ENCODE results near the gene PNLDC1.
"Not testable (repeated sequence)": the region's sequence is repeated elsewhere in the genome, so short reads cannot be mapped to it uniquely, and the experiment has no call there.

The PNLDC1 gene

GRCh38 chr6:159778542-159779103, 21.5 kb upstream of the PNLDC1 start:
- DNase-seq (ENCODE audit: low spot score), result no peak

- DNase-seq (ENCODE audit: low spot score), result no peak
These were observed 11.8 kb upstream of the PNLDC1 start for GRCh38 chr6:159788276-159788675.

GRCh38 chr6:159788753-159789376, 11.2 kb upstream of the PNLDC1 start:
- DNase-seq (ENCODE audit: low spot score), result peak; percentile 59

- peak; percentile 99 for DNase-seq (ENCODE audit: low spot score)
These were observed 10.5 kb upstream of the PNLDC1 start, which contains the start of gene TCP1 for GRCh38 chr6:159789377-159790148. Gene TCP1 (minus strand): TSS chr6:159789602. CDS start chr6:159789468, 134 bp downstream.

GRCh38 chr6:159790149-159790955, 9.7 kb upstream of the PNLDC1 start, which contains the start of gene MRPL18:
Gene MRPL18 (plus strand): TSS chr6:159790467. CDS start chr6:159790588, 121 bp downstream.
- peak; percentile 96 for DNase-seq (ENCODE audit: low spot score)

- no peak for DNase-seq (ENCODE audit: low spot score)
These were observed 9.0 kb upstream of the PNLDC1 start for GRCh38 chr6:159790956-159791598.

- DNase-seq (ENCODE audit: low spot score), result not testable (repeated sequence)
These were observed 5.1 kb upstream of the PNLDC1 start for GRCh38 chr6:159794976-159795375.

- no peak for DNase-seq (ENCODE audit: low spot score)
These were observed 2.5 kb upstream of the PNLDC1 start for GRCh38 chr6:159797554-159797953.

GRCh38 chr6:159801935-159802334, 1.9 kb downstream of the PNLDC1 start:
- DNase-seq (ENCODE audit: low spot score), result no peak

GRCh38 chr6:159804504-159804903, 4.4 kb downstream of the PNLDC1 start:
- no peak for DNase-seq (ENCODE audit: low spot score)

- DNase-seq (ENCODE audit: low spot score), result no peak
These were observed 5.5 kb downstream of the PNLDC1 start for GRCh38 chr6:159805440-159806020.

GRCh38 chr6:159806021-159806458, 6.0 kb downstream of the PNLDC1 start:
- DNase-seq (ENCODE audit: low spot score), result no peak

GRCh38 chr6:159807150-159807858, 7.2 kb downstream of the PNLDC1 start:
- DNase-seq (ENCODE audit: low spot score), result no peak

GRCh38 chr6:159808647-159809046, 8.6 kb downstream of the PNLDC1 start:
- DNase-seq (ENCODE audit: low spot score), result no peak

- no peak for DNase-seq (ENCODE audit: low spot score)
These were observed 9.1 kb downstream of the PNLDC1 start for GRCh38 chr6:159809149-159809548.

GRCh38 chr6:159813781-159814180, 13.7 kb downstream of the PNLDC1 start:
- no peak for DNase-seq (ENCODE audit: low spot score)

GRCh38 chr6:159815410-159815809, 15.3 kb downstream of the PNLDC1 start:
- DNase-seq (ENCODE audit: low spot score), result no peak

GRCh38 chr6:159816775-159817174, 16.7 kb downstream of the PNLDC1 start:
- DNase-seq (ENCODE audit: low spot score), result not testable (repeated sequence)

GRCh38 chr6:159817951-159818739, 18.1 kb downstream of the PNLDC1 start:
- no peak for DNase-seq (ENCODE audit: low spot score)

GRCh38 chr6:159819098-159819497, 19.0 kb downstream of the PNLDC1 start:
- DNase-seq (ENCODE audit: low spot score), result no peak

Data from kidney capillary endothelial cell (primary cell).